T follicular helper cell (primary cell): ENCODE results near the gene MYRF.

Source experiments
- DNase-seq: peaks from one replicate; pipeline ENCODE4 v3.0.0-alpha.2; 2020; ENCODE audit warnings: low read depth
- total RNA-seq, 2 experiments: gene quantifications; one replicate each; lab custom pipeline; 2026; lab: John Stamatoyannopoulos, UW

Gene MYRF
- total RNA-seq = 1.4 to 7.6 reads per million in 2 experiments

DNA sequence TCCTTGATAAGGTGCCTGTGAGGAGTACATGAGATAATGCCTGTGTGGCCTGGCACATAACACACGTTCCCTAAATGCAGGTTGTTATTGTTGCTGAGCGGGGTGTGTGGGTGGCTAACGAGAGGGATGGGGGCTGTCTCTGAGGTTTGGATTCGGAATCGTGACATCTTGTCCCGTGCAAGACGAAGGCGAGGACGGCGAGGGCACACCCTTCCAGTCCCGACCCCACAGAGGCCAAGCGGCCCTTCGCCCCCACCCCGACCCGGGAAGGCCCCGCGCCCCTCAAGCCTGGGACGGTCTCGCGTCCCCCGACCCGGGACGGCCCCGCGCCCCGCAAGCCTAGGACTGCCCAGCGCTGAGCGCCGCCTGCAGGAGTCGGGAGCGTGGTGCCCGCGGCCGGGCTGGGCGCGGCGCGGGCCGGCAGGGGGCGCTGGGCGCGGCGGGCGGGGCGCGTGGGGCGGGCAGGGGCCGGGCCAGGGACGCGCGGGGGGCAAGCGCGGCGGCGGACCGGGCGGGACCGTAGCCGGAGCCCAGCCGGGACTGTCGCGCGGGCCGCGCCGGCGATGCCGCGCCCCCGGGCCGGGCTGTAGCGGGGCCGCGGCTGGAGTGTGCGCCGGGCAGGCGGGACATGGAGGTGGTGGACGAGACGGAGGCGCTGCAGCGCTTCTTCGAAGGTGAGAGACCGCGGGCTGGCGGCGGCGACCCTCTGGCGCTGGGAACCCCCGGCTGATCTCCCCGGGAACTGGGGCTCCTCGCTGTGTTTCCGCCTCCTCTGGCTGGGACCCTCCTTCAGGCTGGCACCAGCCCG lies at the start of gene MYRF:
Gene MYRF, plus strand, starts transcription at position 520 of the 808 bp plus-strand sequence. Its CDS starts 109 bp downstream, at position 629.
- DNase-seq = peak; percentile 38

DNA sequence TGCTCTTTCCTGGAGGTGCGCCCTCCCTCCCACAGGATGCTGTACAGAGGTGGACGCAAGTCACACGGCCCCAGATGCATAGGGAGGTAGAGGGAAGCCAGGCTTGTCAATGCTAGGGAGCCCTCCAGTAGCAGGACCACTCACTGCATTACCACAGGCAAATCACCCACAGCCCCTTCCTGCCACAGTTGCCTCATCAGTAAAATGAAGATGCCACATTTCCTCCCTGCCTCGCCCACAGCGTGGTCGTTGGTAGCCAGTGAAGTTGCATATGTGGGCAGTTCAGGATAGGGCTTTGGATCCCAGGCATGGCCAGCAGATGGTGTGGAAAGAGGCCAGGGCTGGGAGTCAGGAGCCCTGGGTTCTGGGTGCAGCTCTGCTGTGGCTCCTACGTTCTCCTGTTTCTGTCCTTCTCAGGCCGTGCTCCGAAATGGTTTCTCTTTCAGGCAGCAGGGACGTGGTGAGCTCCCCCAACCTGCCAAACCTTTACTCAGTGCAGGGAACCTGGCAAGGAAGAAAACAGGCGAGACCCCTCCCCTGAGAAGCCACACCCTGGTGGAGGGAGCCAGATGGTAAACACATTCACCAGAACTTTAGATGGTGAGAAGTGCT lies 49.6 kb upstream of the MYRF start:
- no peak for DNase-seq

DNA sequence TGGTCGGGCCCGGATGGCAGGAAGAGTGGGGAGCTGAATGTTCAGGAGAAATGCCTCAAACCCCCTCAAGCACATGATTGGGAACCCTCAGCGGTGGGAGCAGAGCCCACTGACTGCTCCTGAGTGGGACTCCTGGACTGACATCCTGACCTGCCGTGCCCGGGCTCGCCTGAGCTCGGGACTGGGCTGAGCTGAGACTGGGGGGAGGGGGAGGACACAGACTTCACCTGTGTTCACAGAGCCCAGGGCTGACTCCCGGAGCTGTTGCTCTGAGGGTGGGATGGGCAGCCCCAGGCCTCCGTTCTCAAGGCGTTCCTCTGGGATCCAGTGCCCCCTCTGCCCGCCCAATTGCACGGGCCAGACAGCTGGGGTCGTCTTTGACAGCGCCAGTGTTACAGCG lies 47.6 kb upstream of the MYRF start:
- DNase-seq = no peak

DNA sequence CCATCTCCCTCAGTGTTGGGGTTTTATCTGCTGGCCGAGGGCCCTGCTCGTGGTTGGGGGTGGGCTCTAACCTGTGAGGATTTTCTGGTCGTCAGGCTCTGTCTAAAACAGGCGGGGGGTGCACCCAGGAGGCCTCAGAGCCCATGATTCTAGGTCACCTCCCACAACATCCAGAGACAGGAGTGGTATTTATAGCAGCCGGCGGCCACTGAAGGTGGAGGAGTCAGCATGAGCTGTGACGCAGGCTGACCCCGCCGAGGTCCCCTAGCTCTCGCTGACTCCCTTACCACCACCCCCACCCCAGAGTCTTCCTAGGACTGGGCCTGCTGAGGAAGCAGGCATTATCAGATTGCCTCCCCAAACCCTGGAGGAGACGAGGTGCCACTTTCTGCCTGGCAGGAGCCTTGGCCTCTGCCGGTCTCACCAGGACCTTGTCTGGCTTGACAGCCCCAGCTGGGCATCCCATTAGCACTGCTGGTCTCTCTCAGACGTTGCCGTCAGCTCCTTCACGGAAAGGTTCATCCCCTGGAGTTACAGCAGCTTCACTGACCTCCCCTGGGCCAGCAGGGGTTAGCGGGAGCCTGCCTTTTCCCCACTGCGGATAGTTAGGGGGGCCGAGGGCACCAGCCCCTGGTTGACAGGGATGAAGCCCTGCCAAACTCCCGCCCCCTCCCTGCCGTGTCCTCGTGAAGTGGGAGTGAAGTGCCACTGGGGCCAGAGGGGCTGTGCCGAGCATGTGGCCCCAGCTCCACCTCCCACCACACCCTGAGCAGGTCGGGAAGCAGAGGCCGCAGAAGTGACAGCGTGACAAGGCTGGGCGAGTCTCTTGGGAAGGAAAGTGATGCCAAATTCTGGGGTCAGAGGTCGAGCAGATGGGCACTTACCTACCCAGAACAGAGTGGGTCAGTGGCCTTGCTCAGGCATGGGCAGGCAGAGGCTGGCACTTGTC lies 45.7 kb upstream of the MYRF start:
- DNase-seq = no peak

DNA sequence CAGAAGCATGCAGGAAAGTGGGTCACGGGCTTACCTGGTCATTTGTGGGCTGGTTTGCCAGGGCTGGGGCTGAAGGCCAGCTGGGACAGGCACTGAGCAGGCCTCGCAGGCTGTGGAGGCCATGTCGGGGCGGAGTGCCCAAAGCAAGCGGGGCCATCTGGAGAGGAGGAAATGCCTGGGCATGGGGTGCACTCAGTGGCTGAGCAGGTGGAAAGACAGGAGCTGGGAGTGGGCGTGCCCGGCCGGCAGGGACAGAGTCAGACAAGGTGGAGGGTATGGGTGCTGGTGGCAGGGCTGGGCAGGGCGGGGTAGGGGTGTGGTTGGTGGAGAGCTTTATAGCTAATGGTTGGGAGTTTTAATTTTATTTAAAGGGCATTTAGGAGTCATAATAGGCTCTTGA lies 44.9 kb upstream of the MYRF start:
- no peak for DNase-seq

DNA sequence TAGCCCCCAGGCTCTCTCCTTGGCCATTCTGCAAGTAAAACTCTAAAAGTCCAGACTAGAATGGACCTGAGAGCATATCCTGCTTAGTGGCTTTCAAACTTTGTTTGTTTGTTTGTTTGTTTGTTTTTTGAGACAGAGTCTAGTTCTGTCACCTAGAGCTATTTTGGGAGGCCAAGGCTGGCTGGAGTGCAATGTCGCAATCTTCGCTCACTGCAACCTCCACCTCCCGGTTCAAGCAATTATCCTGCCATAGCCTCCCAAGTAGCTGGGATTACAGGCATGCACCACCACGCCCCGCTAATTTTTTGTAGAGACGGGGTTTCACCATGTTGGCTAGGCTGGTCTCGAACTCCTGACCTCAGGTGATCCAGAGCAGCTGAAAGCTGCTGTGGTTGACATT lies 43.3 kb upstream of the MYRF start:
- DNase-seq = no peak

DNA sequence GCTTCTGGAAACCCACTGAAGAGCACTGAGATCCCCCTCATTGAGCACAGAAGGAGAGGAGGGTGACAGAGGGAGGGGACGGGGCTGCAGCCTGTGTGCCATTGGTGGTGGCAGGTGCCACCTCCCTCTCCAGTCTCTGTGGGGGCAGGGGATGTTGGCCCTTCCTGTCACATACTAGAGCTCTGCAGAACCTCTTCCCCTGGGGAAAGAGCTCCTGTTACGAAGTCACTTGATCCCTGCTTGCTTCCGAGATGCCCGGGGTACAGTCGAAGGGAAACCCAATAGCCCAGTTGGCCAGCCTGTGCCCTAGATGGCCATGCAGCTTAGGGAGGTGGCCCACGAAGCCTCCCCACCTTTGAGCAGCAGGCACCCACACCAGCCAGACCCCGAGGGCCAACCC lies 42.9 kb upstream of the MYRF start:
- DNase-seq = no peak

DNA sequence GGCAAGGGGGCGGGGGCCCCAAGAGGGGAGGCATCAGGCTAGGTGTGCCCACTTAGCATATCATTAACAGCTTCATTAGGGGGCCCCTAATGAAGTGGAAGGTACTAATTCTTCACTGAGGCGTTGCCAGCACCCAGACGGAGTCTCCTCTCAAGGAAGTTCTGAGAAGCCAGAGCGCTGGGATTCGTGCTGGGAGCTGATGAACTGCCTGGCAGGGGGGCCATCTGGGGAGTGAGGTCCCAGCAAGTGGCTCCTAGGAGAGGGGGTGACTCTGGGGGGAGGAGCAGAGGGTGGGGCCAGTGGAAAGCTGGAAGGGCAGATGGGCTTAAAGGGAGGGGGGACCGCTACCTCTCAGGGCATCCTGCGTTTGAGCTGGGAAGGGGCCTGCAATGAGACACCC lies 42.4 kb upstream of the MYRF start:
- no peak for DNase-seq

DNA sequence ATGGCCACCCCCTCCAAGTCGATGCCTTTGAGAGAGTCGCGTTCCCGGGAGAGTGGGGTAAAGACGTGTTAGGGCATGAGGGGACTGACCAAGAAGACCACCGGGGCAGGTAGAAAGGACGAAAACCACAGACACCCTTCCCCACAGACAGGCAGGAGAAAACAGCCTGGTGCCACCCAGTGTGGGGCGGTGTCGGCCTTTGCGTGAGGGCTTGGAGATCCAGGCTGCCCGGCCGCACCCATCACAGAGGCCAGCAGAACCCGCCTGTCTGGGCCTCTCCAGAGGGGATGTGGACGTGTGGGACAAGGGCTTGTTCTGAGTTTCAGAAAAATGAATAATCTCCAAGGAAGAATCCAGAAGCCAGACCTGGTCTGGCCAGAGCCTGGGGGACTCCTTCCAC lies 41.4 kb upstream of the MYRF start:
- no peak for DNase-seq

DNA sequence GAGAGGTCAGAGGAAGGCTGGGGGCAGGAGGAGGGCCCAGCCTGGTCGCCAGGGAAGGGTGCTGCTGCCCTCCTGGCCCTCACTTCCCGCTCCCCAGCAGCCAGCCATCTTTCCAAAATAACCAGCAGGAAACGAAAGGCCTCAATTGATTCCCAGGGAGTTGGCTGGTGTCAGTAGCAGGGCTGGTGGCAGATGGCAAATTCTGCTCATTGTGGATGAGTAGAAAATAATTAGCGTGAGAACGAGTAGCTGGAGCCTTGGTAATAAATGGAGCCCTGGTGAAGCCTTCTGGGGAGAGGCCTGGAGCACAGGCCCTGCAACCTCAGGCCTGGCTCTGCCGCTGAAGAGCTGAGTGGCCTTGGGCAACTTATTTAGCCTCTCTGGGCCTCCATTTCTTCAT lies 40.9 kb upstream of the MYRF start:
- no peak for DNase-seq

DNA sequence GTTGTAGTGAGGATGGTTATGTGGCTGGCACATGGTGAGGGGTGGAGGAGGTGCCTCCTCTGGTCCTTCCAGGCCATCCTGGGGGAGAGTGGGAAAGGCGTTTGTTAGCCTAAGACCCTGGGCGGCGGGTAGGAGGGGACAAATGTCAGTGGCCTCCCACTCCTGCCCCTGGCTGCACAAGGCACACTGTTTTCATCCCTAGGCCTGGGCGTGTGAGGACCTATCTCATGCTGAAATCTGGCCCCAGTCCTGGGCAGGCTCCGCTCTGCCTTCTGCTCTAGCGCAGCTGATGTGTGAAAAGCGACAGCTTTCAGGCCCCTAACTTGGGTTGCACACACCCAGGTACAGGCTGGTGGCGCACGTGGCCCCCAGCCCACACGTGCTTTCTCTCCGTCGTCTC lies 40.1 kb upstream of the MYRF start:
- no peak for DNase-seq

DNA sequence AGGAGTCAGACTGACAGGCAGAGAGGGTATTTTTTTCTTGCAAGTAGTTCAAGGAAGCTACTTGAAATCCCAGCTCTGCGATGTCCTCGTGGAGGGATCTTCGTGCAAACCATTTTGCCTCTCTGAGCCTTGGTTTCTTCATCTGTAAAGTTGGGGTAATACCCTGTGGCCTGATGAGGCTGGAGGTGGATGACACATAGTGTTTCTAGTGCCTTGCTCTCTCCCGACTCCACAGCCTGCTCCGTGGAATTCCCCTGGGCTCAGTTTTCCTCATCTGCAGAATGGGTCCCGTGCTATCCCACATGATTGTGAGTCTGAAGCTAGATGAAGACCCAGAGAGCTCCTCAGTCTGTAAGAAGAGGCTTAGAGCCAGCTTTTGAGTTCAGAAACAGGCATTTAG lies 39.6 kb upstream of the MYRF start:
- DNase-seq = no peak

DNA sequence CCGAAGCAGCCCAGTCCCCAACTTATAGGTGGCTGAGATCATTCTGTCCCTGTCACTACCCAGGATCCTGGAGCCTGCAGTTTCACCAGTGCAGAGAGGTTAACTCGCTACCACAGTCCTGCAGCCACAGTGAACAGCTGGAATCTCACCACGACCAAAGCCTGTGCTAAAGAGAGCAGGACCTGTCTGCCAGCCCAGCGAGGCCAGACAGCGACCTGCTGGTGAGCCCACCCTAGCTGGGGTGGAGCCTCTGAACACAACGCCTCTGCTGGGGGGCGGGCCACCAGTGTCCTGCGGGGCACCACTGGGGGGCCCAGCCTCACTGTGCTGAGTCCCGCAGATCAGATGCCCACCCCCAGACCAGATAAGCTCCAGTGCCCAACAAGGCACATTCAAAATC lies 39.0 kb upstream of the MYRF start:
- no peak for DNase-seq

DNA sequence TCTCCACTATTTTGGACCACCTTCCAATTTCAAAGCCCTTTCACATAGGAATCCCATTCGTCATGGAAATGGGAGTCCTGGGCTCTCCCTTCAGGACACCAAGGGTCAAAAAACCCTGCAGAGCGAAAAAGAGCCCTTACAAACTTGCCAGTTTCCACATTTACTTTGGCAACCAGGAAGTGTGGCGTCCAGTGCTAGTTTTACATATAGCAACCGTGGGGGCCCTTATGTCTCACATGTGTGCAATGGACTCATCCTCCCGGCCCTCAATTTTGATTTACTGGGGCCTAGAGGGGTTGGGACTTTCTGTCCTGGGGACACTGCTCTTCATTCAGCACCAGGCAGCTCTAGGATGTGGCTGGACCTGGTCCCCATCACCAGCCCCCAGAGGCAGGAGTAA lies 38.5 kb upstream of the MYRF start:
- DNase-seq = no peak

DNA sequence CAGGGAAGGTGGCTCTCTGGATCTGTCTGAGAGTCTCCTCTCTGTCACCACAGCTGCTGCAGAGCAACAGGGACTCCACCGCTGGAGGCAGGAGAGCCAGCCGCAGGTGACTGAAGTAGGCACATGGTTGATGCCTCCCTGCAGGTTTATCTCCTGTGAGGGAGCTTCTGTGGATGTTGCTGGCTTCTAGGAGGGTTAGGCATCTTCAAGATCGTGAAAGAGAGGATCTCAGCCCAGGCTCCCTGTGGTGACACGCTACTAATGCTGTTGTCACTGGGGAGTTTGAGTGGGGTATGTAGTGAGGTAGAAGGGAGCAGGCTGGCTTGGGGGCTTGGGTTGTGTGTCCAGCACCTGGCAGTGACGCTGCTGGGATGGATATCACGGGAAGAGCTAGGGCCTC lies 38.1 kb upstream of the MYRF start:
- DNase-seq = no peak

DNA sequence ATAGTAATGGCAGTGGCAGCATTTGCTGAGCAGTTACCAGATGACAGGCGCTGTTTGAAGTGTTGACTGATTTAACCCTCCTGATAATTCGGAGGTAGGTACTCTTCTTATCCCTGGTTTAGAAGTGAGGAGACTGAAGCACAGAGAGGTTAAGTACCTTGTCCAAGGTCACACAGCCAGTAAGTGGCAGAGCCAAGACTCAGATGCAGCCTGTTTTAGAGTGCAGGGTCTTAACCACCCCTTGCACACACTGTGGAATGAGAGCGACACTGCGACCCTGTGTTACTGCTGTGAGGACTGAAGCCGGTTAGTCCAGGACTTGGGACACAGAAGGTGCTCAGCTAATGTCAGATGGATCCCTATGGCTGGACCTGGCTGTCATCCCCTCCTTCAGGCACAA lies 37.5 kb upstream of the MYRF start:
- no peak for DNase-seq

DNA sequence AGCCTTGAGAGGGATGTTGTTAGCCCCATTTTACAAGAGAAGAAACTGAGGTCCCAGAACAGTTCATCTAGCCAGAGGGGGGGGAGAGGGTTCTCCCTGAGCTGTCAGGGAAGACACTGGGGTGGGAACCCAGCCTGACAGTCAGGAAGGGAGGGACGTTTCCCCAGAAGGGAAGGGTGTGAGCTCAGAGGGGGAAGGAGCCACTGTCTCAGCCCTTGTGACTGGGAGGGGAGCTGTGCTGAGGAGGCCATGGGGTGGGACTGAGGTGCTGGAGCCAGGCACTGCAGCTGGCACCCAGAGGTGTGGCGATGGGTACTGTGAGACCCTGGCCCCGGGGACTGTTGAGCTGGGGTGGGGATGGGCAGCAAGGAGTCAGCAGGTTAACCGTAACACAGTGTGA lies 36.6 kb upstream of the MYRF start:
- DNase-seq = no peak

DNA sequence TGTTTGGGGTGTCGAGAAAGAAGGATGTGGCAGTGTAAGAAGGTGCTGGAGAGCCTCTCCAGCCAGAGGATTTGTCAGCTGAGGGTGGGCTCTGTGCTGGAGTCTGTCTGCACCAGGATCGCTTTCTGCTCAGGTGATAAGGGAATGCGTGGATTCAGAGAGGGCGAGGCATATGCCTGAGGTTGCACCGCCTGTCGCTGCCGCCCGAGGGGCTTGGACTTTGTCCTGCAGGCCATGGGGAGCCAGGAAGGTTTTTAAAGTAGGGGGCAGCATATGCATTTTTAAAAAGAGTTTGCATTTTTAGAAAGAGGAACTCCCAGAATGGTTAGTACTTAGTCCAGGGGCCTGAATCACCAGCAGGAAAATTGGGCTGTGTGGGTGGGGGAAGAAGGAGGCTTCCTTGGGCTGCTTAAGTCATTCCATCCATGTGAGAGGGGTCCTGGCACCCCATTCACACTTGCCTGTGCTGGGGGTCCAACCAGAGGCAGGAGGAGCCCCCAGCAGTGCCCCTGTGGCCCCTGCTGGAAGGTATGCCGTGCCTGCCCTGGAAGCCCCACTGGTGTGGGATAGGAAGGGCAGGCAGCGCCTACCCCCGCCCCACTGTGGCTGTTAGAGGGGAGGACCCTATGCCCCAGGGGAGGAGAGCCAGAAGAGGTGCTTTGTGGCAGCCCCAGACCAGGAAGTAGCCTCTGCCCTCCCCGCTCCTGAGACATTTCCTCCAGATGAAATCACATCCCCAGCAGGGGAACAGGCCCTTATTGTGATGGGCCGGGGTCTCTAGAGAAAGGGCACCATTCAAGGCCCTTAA lies 35.8 kb upstream of the MYRF start:
- no peak for DNase-seq

DNA sequence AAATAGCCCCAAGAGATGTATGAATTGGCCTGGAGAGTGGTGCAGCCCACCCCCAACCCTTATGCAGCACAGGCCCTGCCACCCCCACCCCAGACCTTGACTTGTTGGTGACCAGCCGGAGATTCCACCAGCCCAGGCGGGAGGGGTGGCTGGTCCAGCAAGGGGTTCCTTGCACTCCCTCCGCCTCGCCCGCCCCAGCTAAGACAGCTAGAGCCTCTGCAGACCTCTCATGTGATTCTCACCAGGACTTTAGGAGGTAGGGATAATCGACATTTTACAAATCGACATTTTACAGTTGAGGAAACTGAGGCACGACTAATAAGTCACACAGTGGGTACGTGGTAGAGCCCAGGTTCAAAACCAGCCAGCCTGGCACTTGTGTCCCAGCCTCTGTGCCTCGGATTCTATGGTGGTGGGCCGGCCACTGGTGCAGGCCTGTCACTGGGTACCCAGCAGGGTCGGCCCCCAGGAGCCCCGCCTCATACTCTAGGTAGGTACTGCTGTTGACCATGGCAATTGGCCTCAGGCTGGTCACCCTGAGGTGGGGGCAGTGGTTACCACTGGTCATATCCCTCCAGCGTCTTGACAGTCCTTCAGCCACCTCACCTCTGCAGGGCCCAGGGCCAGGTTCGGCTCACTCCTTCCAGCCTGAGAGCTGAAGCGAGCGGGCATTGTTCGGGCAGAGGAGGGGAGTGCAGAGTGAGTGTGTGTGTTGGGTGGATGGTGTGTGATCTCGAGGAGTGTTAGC lies 35.0 kb upstream of the MYRF start:
- DNase-seq = no peak

DNA sequence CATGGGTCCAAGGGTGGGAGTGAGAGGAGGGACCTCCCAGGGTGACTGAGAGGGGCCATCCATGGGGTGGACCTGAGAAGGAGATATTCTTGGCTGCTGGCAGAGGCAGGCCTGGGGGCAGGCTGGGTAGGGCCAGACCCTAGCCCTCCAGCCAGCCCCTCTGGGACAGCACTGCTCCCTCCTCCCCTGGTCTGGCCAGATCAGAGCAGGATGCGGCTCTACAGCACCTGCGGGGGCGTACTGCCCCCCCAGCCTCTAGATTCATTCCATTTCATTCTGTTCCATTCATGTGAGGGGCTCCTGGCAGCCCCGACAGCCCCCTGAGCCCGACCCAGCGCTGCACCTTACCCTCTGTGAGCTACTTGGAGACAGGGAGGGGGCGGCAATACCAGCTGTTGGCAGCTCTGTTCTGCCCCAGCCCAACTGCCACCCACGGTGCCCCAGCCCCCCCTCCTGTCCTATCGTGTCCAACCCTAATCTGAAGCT lies 34.3 kb upstream of the MYRF start:
- DNase-seq = no peak
